ENCODE results near the gene CPSF3.

Gene CPSF3

DNA sequence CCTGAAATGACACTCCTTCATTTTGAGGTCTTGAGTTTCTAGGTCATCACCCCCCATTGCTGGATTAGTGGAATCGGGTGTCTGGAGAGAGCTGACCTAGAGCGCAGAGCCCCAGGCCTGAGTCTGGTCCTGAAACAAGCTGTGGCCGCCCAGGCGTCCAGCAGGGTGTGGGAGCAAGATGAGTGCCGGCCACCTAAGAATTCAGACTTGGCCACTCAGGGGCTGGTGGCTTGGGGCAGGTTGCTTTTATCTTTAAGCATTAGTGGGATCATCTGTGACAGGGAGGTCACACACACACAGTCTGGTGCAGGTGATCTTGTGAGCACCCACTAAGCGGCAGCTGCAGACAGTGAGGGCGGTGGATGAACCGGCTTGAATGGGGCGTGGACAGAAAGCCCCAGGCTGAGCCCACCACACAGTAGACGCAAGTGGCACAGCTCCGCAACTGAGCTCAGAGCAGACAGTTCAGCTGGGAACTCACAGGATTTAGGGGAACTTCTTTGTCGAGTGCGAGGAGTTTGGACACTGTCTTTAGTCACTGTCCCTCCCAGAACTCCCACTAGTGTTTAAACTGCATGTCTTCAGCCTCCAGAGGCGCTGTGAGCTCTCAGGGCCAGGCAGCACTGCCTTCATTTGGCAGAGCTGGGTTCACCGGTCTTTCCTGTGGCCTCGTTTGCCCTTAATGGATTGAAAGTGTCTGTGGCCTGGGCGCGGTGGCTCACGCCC is 21.6 kb upstream of the CPSF3 start:
- TF ChIP-seq, protein P1, sequence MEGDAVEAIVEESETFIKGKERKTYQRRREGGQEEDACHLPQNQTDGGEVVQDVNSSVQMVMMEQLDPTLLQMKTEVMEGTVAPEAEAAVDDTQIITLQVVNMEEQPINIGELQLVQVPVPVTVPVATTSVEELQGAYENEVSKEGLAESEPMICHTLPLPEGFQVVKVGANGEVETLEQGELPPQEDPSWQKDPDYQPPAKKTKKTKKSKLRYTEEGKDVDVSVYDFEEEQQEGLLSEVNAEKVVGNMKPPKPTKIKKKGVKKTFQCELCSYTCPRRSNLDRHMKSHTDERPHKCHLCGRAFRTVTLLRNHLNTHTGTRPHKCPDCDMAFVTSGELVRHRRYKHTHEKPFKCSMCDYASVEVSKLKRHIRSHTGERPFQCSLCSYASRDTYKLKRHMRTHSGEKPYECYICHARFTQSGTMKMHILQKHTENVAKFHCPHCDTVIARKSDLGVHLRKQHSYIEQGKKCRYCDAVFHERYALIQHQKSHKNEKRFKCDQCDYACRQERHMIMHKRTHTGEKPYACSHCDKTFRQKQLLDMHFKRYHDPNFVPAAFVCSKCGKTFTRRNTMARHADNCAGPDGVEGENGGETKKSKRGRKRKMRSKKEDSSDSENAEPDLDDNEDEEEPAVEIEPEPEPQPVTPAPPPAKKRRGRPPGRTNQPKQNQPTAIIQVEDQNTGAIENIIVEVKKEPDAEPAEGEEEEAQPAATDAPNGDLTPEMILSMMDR (IDR thresholded peaks at IDR 0.05; ENCODE audit: insufficient read depth, low read length, missing control alignments), result no peak
- ChIA-PET POLR2A (no interaction called here), CTCF (interaction anchor here (1.9 kb wide), 1 partner anchor 9 kb away, joined by 5 read pairs; no protein-coding TSS in a partner anchor)
- no peak overlapping the region for H3K4me3 ChIP-seq (ENCODE audit: low read depth, low read length)
- DNase-seq (ENCODE audit: low read depth, low spot score), result no peak

DNA sequence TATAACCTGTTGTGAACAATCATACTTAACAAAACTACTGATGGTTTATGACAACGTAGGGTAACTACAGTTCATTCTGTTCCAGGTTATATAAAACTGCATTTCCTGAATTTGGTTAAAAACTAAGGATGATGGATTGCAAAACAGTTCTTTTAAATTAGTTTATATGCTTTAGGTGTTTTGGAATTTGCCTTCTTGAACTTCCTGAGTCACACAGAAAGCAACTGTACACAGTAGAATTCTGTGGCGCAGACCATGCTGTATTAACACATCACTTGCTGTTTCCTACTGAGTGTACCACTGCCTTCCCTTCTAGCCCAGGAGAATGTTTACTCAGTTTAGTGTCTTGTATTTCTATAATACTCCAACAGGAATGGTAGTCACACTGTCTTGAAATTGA is 19.5 kb upstream of the CPSF3 start:
- DNase-seq (ENCODE audit: low read depth, low spot score), result no peak
- CTCF ChIA-PET, result interaction anchor here (1.2 kb wide), 1 partner anchor 10 kb away, joined by 3 read pairs; no protein-coding TSS in a partner anchor
- H3K4me3 ChIP-seq (ENCODE audit: low read depth, low read length), result no peak overlapping the region
- POLR2A ChIA-PET, result no interaction called here
- TF ChIP-seq, protein P1 (IDR thresholded peaks at IDR 0.05; ENCODE audit: insufficient read depth, low read length, missing control alignments), result no peak

DNA sequence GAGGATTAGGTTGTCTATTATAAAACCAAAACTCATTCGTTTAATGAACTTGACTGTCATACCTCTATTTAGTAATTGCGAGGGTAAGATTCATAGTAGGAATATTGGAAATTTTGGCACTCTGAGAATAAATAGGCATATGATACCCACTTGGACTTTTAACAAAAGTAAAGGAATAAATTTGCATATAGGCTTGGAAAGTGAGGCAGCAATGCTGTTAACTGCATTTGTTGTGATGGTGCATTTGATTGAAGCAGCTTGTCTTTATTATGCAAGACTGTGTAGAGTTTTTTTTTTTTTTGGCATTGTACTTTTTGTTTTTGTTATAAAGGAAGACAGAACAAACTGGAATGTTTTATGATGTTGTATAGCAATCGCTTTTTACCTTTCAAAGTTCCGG is 19.0 kb upstream of the CPSF3 start:
- ChIA-PET CTCF (interaction anchor here (1.2 kb wide), 1 partner anchor 10 kb away, joined by 3 read pairs; no protein-coding TSS in a partner anchor), POLR2A (no interaction called here)

DNA sequence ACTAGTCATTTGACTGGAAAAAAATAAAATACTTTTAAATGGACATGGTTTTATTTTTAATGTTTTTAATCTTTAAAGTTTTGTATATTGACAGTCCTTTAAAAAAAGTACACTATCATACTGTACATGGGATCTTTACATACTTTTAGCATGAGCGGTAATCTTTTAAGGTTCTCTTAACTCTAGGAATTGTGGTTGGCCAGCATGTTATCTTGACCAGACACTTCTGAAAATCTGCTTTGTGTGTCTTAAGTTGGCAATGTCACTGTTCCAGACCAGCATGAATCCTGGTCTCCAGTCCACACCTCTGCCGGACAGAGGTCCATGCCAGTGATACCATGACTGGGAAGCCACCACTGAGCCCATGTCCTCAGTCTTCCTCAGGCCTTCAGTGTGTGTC is 17.8 kb upstream of the CPSF3 start:
- DNase-seq (ENCODE audit: low read depth, low spot score), result no peak
- POLR2A ChIA-PET, result no interaction called here
- TF ChIP-seq, protein P1 (IDR thresholded peaks at IDR 0.05; ENCODE audit: insufficient read depth, low read length, missing control alignments), result no peak
- CTCF ChIA-PET, result no interaction called here
- H3K4me3 ChIP-seq (ENCODE audit: low read depth, low read length), result no peak overlapping the region

More for the DNA sequence above, 19.0 kb upstream of the CPSF3 start:
- DNase-seq (ENCODE audit: low read depth, low spot score), result no peak
- H3K4me3 ChIP-seq (ENCODE audit: low read depth, low read length), result no peak overlapping the region
- TF ChIP-seq, protein P1 (IDR thresholded peaks at IDR 0.05; ENCODE audit: insufficient read depth, low read length, missing control alignments), result no peak

DNA sequence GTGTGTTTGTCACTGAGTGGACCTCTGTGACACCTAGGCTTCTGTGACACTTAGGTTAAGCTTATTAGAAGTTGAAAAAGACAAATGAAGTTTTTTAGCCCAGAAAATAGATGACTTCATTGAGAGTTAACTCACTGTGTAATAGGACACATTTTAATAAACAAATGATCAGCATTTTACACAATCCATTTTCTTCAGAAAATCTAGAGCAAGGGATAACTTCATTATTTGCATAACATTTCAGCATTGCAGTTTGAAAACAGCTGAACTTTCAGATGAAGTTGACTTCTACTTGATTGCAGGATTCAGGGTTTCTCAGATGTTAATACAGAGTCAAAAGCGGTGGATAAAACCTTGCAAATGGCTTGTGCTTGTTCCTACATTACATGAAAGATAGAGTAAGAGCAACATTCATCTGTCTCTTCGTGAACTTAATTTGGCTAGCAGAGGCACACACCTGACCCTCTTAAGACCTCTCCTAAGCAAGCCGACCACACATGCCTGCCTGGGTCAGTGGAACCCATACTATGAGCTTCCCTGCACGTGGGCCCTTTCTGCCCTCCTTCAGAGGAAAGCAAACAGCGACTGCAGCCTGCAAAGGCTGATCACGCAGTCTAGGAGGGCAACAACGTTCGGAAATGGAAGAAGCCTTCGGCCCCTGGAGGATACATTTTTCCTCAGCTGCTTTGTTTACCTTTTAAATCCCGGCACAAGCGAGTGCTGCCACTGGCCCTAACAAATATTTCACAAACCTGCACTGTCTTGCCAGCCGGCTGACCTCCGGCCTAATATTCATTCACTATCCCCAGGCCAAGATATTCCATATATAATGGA is 16.7 kb upstream of the CPSF3 start:
- no peak for DNase-seq (ENCODE audit: low read depth, low spot score)
- ChIA-PET POLR2A (no interaction called here), CTCF (interaction anchor here (1.2 kb wide), 1 partner anchor 263 kb away, joined by 3 read pairs; no protein-coding TSS in a partner anchor)
- no peak overlapping the region for H3K4me3 ChIP-seq (ENCODE audit: low read depth, low read length)
- TF ChIP-seq, protein P1 (IDR thresholded peaks at IDR 0.05; ENCODE audit: insufficient read depth, low read length, missing control alignments), result no peak

DNA sequence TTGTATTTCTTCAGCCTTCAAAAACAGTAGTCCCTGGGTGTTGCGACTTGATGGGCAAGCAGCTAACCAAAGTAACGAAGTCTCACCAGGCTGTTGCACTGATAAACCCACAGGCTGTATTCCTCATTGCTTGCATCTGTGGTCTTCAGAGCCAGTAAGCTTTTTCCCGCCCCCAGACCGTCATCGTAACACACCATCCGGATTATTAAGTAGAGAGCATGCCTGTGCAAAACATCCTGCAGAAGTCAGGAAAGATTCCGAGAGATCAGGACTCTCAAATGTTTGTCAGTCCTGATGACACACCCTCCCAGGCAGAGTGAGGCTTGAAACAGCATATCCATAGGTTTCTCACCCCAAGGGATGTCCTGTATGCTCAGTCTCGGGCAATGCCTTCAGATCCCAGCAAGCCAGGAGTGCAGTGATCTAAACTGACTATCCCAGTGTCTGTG is 16.1 kb upstream of the CPSF3 start:
- H3K4me3 ChIP-seq (ENCODE audit: low read depth, low read length), result no peak overlapping the region
- DNase-seq (ENCODE audit: low read depth, low spot score), result no peak
- TF ChIP-seq, protein P1 (IDR thresholded peaks at IDR 0.05; ENCODE audit: insufficient read depth, low read length, missing control alignments), result no peak
- POLR2A ChIA-PET, result no interaction called here
- CTCF ChIA-PET, result interaction anchor here (1.2 kb wide), 1 partner anchor 264 kb away, joined by 3 read pairs; no protein-coding TSS in a partner anchor

Data from AG04449 (cell line).